Measurements from ENCODE around the gene SLC35A2. TPM values are rescaled to one million over a fixed set of nuclear protein-coding genes. Genes with fewer than 3 reads are reported as not detected.
A peak's percentile ranks its signal among the peaks of the same experiment; 100 is the strongest.
"Not testable (repeated sequence)": the region's sequence is repeated elsewhere in the genome, so short reads cannot be mapped to it uniquely, and the experiment has no call there.

Gene SLC35A2
- total and polyA plus RNA-seq, 4 donors = 5.0 to 18.6 (median 16.3) TPM

GRCh38 chrX:48891402-48892288 is 19.8 kb downstream of the SLC35A2 start:
- DNase-seq = peak; percentile 92 to 93
- H3K36me3 ChIP-seq (ENCODE audit: control insufficient read depth in 1 of 2, insufficient read depth in 2 of 2, low read length in 1 of 2) = no peaks in the 10 kb centered on the region
- no peaks in the 10 kb centered on the region for H3K9me3 ChIP-seq (ENCODE audit: control insufficient read depth, low read length)
- no peak overlapping the region for H3K27ac ChIP-seq (ENCODE audit: low read depth in 1 of 2, low read length in 2 of 2)
- no peaks in the 10 kb centered on the region for H3K4me1 ChIP-seq (ENCODE audit: control insufficient read depth in 1 of 2, insufficient read depth in 2 of 2, low read length in 2 of 2)
- peak; percentile 92 for ATAC-seq (ENCODE audit: low FRiP score)
- 2 to 31% methylated on average over 68 of the region's 68 CpGs for WGBS, 2 donors
- peak overlapping the region in 1 of 2 donors; percentile 55 for H3K4me3 ChIP-seq (ENCODE audit: low read length in 2 of 2)
- intact Hi-C loops (cut with DNase I) = loop anchor here in 1 of 2 donors (2.0 kb wide), 1 partner anchor 91 kb away; no protein-coding TSS in a partner anchor
- H3K27me3 ChIP-seq (ENCODE audit: control insufficient read depth in 1 of 2, insufficient read depth in 2 of 2, low read length in 1 of 2) = no peaks in the 10 kb centered on the region

- Histone ChIP-seq H3K9me3 (ENCODE audit: control insufficient read depth, low read length) (no peaks in the 10 kb centered on the region), H3K36me3 (ENCODE audit: control insufficient read depth in 1 of 2, insufficient read depth in 2 of 2, low read length in 1 of 2) (no peaks in the 10 kb centered on the region), H3K4me3 (ENCODE audit: low read length in 2 of 2) (peak overlapping the region in 1 of 2 donors; percentile 55), H3K27me3 (ENCODE audit: control insufficient read depth in 1 of 2, insufficient read depth in 2 of 2, low read length in 1 of 2) (no peaks in the 10 kb centered on the region), H3K27ac (ENCODE audit: low read depth in 1 of 2, low read length in 2 of 2) (no peak overlapping the region), H3K4me1 (ENCODE audit: control insufficient read depth in 1 of 2, insufficient read depth in 2 of 2, low read length in 2 of 2) (no peaks in the 10 kb centered on the region)
- intact Hi-C loops (cut with DNase I) = loop anchor here in 1 of 2 donors (2.0 kb wide), 1 partner anchor 90 kb away; no protein-coding TSS in a partner anchor
- WGBS, 2 donors = 1 to 34% methylated on average over 29 to 35 of the region's 35 CpGs
- ATAC-seq (ENCODE audit: low FRiP score) (peak; percentile 57), DNase-seq (no peak)
Observed at GRCh38 chrX:48890934-48891401, 20.5 kb downstream of the SLC35A2 start.

- WGBS, 2 donors = 41 to 63% methylated on average over 15 of the region's 15 CpGs
- Histone ChIP-seq H3K27me3 (ENCODE audit: control insufficient read depth in 1 of 2, insufficient read depth in 2 of 2, low read length in 1 of 2) (no peaks in the 10 kb centered on the region), H3K36me3 (ENCODE audit: control insufficient read depth in 1 of 2, insufficient read depth in 2 of 2, low read length in 1 of 2) (no peaks in the 10 kb centered on the region), H3K4me3 (ENCODE audit: low read length in 2 of 2) (peak overlapping the region in 1 of 2 donors; percentile 55), H3K4me1 (ENCODE audit: control insufficient read depth in 1 of 2, insufficient read depth in 2 of 2, low read length in 2 of 2) (no peaks in the 10 kb centered on the region), H3K27ac (ENCODE audit: low read depth in 1 of 2, low read length in 2 of 2) (no peak overlapping the region), H3K9me3 (ENCODE audit: control insufficient read depth, low read length) (no peaks in the 10 kb centered on the region)
- intact Hi-C loops (cut with DNase I) = loop anchor here in 1 of 2 donors (2.0 kb wide), 1 partner anchor 90 kb away; no protein-coding TSS in a partner anchor
- ATAC-seq (ENCODE audit: low FRiP score) = no peak
- peak in 1 of 2 donors; percentile 9 for DNase-seq
Observed at GRCh38 chrX:48890296-48890925, 21.0 kb downstream of the SLC35A2 start.

- DNase-seq; intact Hi-C loops (cut with DNase I); H3K4me1 ChIP-seq (ENCODE audit: control insufficient read depth in 1 of 2, insufficient read depth in 2 of 2, low read length in 2 of 2): not testable (repeated sequence)
Observed at GRCh38 chrX:48886586-48886985, 24.9 kb downstream of the SLC35A2 start.

GRCh38 chrX:48883729-48884128 is 27.7 kb downstream of the SLC35A2 start:
- Histone ChIP-seq H3K27ac (ENCODE audit: low read depth in 1 of 2, low read length in 2 of 2) (no peak overlapping the region), H3K36me3 (ENCODE audit: control insufficient read depth in 1 of 2, insufficient read depth in 2 of 2, low read length in 1 of 2) (no peaks in the 10 kb centered on the region), H3K9me3 (ENCODE audit: control insufficient read depth, low read length) (no peaks in the 10 kb centered on the region), H3K27me3 (ENCODE audit: control insufficient read depth in 1 of 2, insufficient read depth in 2 of 2, low read length in 1 of 2) (no peaks in the 10 kb centered on the region), H3K4me3 (ENCODE audit: low read length in 2 of 2) (no peak overlapping the region), H3K4me1 (ENCODE audit: control insufficient read depth in 1 of 2, insufficient read depth in 2 of 2, low read length in 2 of 2) (no peaks in the 10 kb centered on the region)
- intact Hi-C loops (cut with DNase I) = no loop called here
- ATAC-seq (ENCODE audit: low FRiP score) (no peak), DNase-seq (peak in 1 of 2 donors; percentile 32)
- WGBS, 2 donors = 70 to 73% methylated on average over 10 of the region's 10 CpGs

More at GRCh38 chrX:48886586-48886985, 24.9 kb downstream of the SLC35A2 start:
- not testable (repeated sequence) for H3K27me3 ChIP-seq (ENCODE audit: control insufficient read depth in 1 of 2, insufficient read depth in 2 of 2, low read length in 1 of 2); H3K9me3 ChIP-seq (ENCODE audit: control insufficient read depth, low read length); H3K36me3 ChIP-seq (ENCODE audit: control insufficient read depth in 1 of 2, insufficient read depth in 2 of 2, low read length in 1 of 2); ATAC-seq (ENCODE audit: low FRiP score); H3K27ac ChIP-seq (ENCODE audit: low read depth in 1 of 2, low read length in 2 of 2); H3K4me3 ChIP-seq (ENCODE audit: low read length in 2 of 2)
- WGBS, 2 donors = 72 to 86% methylated on average over 5 of the region's 5 CpGs

- H3K4me3 ChIP-seq (ENCODE audit: low read length in 2 of 2); H3K27me3 ChIP-seq (ENCODE audit: control insufficient read depth in 1 of 2, insufficient read depth in 2 of 2, low read length in 1 of 2); intact Hi-C loops (cut with DNase I); H3K36me3 ChIP-seq (ENCODE audit: control insufficient read depth in 1 of 2, insufficient read depth in 2 of 2, low read length in 1 of 2); H3K4me1 ChIP-seq (ENCODE audit: control insufficient read depth in 1 of 2, insufficient read depth in 2 of 2, low read length in 2 of 2); DNase-seq; ATAC-seq (ENCODE audit: low FRiP score); H3K27ac ChIP-seq (ENCODE audit: low read depth in 1 of 2, low read length in 2 of 2); H3K9me3 ChIP-seq (ENCODE audit: control insufficient read depth, low read length): not testable (repeated sequence)
- 42 to 65% methylated on average over 4 of the region's 4 CpGs for WGBS, 2 donors
Observed at GRCh38 chrX:48876944-48877343, 34.5 kb downstream of the SLC35A2 start.

GRCh38 chrX:48872017-48872416 is 39.4 kb downstream of the SLC35A2 start:
- intact Hi-C loops (cut with DNase I) = not testable (repeated sequence)

GRCh38 chrX:48864210-48864609 is 47.2 kb downstream of the SLC35A2 start:
- DNase-seq (no peak), ATAC-seq (ENCODE audit: low FRiP score) (no peak)
- H3K9me3 ChIP-seq (ENCODE audit: control insufficient read depth, low read length) = no peaks in the 10 kb centered on the region
- no peak overlapping the region for H3K27ac ChIP-seq (ENCODE audit: low read depth in 1 of 2, low read length in 2 of 2)
- intact Hi-C loops (cut with DNase I) = no loop called here
- 23 to 31% methylated on average over 4 of the region's 4 CpGs for WGBS, 2 donors
- H3K4me3 ChIP-seq (ENCODE audit: low read length in 2 of 2) = no peak overlapping the region
- no peaks in the 10 kb centered on the region for H3K27me3 ChIP-seq (ENCODE audit: control insufficient read depth in 1 of 2, insufficient read depth in 2 of 2, low read length in 1 of 2)
- H3K36me3 ChIP-seq (ENCODE audit: control insufficient read depth in 1 of 2, insufficient read depth in 2 of 2, low read length in 1 of 2) = no peaks in the 10 kb centered on the region
- H3K4me1 ChIP-seq (ENCODE audit: control insufficient read depth in 1 of 2, insufficient read depth in 2 of 2, low read length in 2 of 2) = no peaks in the 10 kb centered on the region

More at GRCh38 chrX:48872017-48872416, 39.4 kb downstream of the SLC35A2 start:
- not testable (repeated sequence) for ATAC-seq (ENCODE audit: low FRiP score); H3K27ac ChIP-seq (ENCODE audit: low read depth in 1 of 2, low read length in 2 of 2); H3K27me3 ChIP-seq (ENCODE audit: control insufficient read depth in 1 of 2, insufficient read depth in 2 of 2, low read length in 1 of 2); H3K9me3 ChIP-seq (ENCODE audit: control insufficient read depth, low read length); H3K4me3 ChIP-seq (ENCODE audit: low read length in 2 of 2); H3K4me1 ChIP-seq (ENCODE audit: control insufficient read depth in 1 of 2, insufficient read depth in 2 of 2, low read length in 2 of 2); DNase-seq; H3K36me3 ChIP-seq (ENCODE audit: control insufficient read depth in 1 of 2, insufficient read depth in 2 of 2, low read length in 1 of 2)
- 43 to 64% methylated on average over 1 of the region's 2 CpGs for WGBS, 2 donors

Measured in aorta (tissue), 5 donors.